Sigmoid colon (tissue), 4 donors: Measurements from ENCODE around the gene RAB7A.

Experiments
- POLR2A ChIP-seq, 2 donors: fragments of 450-650 bp; IDR thresholded peaks; one replicate each; pipeline ENCODE4 v1.6.1; 2016; ENCODE audit warnings: antibody characterized with exemption in 2 of 2, mild to moderate bottlenecking in 2 of 2, moderate library complexity in 2 of 2
- POLR2AphosphoS5 ChIP-seq, 4 donors: sonication (generic); formaldehyde crosslinking; IDR thresholded peaks; one replicate each; pipeline ENCODE4 v1.6.1; 2017; ENCODE audit warnings: antibody characterized with exemption in 4 of 4
- TF ChIP-seq, protein P1 (sequence below), 4 experiments: fragments of 450-650 bp in 3 of 4; fragments of 200-600 bp in 1 of 4; IDR thresholded peaks; one replicate each; pipeline ENCODE4 v1.5.1; 2016 to 2019; ENCODE audit warnings: antibody characterized with exemption in 4 of 4, mild to moderate bottlenecking in 3 of 4, moderate library complexity in 2 of 4

DNA sequence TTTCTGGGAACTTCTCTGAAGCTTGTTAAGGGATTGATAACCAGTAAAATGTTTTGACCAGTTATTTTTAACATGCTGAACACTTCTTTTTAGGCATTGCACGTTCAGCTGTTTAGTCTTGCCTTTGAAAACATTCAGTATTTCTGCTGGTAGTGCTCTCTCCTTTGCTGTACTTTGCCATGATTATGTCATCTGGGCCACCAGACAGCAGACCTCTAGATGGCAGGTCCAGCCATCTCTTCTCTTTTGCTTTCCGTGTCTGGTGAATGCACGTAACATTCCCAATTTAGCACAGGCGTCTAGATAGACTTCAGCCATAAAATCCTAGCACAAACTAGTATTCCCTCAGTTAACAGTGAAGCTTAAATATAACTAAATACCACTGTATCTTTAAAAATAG, 57.8 kb downstream of the RAB7A start:
- TF ChIP-seq, protein P1, sequence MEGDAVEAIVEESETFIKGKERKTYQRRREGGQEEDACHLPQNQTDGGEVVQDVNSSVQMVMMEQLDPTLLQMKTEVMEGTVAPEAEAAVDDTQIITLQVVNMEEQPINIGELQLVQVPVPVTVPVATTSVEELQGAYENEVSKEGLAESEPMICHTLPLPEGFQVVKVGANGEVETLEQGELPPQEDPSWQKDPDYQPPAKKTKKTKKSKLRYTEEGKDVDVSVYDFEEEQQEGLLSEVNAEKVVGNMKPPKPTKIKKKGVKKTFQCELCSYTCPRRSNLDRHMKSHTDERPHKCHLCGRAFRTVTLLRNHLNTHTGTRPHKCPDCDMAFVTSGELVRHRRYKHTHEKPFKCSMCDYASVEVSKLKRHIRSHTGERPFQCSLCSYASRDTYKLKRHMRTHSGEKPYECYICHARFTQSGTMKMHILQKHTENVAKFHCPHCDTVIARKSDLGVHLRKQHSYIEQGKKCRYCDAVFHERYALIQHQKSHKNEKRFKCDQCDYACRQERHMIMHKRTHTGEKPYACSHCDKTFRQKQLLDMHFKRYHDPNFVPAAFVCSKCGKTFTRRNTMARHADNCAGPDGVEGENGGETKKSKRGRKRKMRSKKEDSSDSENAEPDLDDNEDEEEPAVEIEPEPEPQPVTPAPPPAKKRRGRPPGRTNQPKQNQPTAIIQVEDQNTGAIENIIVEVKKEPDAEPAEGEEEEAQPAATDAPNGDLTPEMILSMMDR (IDR thresholded peaks at IDR 0.05), result no peak
- no peak for TF ChIP-seq POLR2A (IDR thresholded peaks at IDR 0.05)
- TF ChIP-seq POLR2AphosphoS5 (IDR thresholded peaks at IDR 0.05), result no peak
